ENCODE measurements around the gene SUGCT.

DNA sequence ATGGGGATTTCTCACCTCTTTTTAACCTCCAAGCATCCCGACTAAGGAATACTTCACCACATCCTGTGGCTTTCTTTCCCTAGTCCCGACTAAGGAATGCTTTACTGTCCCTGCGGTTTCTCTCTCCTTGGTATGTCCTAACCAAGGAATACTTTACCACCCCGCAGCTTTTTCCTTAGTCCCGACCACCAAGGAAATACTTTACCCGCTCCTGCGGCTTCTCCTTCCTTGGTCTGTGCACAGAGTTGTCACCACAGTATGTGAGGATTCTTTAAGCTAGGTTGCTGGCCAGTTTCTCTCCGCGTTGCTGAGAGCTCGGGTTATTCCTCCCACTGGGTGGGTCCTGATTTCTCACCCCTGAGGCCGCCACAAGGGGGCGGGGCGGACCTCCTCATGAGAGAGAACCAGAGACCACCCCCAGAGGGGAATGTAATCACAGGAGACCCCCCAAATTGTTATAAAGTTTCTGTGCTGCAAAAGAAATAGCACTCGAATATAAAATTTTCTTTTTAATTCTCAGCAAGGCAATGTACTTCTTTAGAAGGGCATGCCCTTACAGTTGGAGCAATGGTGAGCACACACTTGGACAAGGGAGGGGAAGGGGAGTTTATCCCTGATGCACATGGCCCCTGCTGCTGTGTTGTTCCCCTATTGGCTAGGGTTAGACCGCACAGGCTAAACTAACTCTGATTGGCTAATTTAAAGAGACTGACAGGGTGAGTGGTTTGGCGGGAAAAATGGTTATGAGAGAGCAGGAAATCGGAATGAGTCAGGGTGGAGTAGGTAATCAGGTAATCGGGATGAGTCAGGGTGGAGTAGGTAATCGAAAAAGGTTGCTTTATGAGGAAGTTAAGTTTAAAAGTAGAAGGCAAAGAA is 12.8 kb downstream of the SUGCT start:
- TF ChIP-seq POLR2A (IDR thresholded peaks at IDR 0.05) (no peak), CTCF (IDR thresholded peaks at IDR 0.05) (no peak)
